GM18951 (cell line): ENCODE data around the gene TAP2.

ENCODE experiments used
- POLR2A ChIP-seq: IDR thresholded peaks from 4 replicates; pipeline ENCODE4 v1.6.1; 2011; ENCODE audit warnings: mild to moderate bottlenecking; ENCODE audit not compliant: insufficient read length, insufficient read depth; ENCODE audit errors: extremely low read depth
- in situ Hi-C: fragments of 300-500 bp; cut with MboI; formaldehyde crosslinking; loops from one replicate; pipeline ENCODE4 v1.12.0; 2022; ENCODE audit warnings: low sequenced_read_pairs, mixed read lengths, inconsistent platforms; ENCODE audit not compliant: unreplicated experiment

The TAP2 gene

GRCh38 chr6:32849126-32849525 is 10.6 kb upstream of the TAP2 start:
- in situ Hi-C loops: no loop called here
- TF ChIP-seq POLR2A: no peak

DNA sequence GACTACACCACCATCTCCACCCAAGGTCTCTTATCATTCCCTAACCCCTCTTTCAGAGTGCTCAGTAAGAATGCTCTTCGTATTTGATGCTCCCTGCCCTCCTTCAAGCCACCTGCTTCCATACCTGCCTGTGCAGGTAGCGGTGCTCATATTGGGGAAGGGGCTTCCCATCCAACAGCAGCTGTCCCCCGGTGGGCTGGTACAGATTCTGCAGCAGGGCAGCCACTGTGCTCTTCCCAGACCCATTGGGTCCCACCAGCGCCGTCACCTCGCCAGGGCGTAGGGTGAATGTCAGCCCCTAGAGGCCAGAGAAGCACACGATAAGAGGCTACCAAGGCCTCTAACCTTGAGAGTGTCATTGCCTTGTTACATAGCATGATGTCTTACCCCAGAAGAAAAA is 9.3 kb upstream of the TAP2 start:
- TF ChIP-seq POLR2A: no peak
- in situ Hi-C loops: no loop called here

- in situ Hi-C loops: no loop called here
- no peak for TF ChIP-seq POLR2A
Observed at GRCh38 chr6:32847004-32847403, 8.5 kb upstream of the TAP2 start.

GRCh38 chr6:32845384-32845884 is 6.9 kb upstream of the TAP2 start:
- in situ Hi-C loops: no loop called here
- peak; percentile 57 for TF ChIP-seq POLR2A

DNA sequence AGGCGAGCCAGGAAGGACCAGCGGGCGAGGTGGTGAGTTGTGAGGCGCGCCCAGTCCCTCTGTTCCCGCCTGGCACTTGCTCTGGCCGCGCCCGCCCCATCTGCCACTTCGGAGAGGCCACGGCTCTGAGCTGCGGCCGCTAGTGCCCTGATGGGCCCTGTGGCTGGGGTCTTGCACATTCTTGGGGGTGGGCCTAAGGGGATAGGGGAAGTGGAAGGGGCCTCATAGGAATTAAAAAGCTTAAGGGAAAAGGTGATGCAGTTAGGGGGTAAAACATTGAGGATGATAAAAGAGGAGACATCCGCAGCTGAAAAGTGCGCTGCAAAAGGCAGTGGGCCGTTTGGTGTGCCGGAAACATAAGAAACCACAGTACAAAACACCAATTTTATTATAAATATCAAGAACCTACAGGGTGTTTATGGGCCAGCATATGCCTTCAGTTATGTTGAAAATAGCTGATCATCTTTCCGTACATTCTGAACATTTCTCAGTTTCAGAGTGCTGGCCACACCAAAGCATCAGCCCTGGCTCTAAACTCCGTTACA is 6.4 kb upstream of the TAP2 start:
- TF ChIP-seq POLR2A: peak; percentile 90
- in situ Hi-C loops: no loop called here

DNA sequence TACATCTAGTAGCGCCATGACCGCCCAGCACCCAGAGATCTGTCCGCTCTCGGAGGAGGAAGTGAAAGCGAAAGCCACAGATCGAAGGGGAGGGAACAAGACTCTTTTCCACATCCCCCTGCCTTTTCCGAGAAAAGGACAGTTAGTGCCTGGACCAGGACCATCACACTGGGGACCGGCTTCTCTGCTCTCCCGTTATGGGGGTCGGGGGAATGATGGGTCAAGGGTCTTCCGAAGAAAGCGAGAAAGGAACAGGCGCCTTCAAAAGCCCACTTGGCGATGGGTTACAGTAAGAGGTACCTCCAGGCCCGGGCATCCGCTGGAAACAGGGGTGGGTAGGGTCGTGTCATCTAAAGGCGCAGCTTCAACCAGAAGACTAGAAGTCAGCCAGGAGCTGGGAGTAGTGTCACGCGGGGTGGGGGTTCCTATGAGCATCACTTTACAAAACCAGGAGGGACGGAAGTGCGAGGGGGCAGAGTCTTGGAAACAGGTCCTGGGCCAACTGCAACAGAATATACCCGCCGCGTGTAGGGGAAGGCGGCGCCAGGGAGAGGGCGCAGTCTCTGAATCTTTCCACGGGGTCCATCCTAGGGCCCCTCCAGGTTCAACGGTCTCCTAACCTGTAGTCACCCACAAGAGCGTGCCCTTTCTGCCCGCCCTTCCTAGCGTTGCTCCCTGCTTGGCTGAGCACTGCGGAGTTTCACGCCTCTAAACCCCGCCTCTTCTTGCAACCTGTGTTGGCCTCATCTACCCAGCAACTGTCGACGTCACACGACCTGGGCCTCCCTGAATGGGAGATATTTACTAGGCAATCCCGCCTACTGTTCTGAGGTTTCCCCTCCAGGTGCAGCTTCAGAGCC is 5.7 kb upstream of the TAP2 start, which contains the start of gene PSMB8:
Gene PSMB8 (minus strand): TSS at position 69 of the 860 bp plus-strand sequence. CDS start 51 bp downstream, at position 18.
- peak; percentile 51 for TF ChIP-seq POLR2A
- in situ Hi-C loops: no loop called here

- peak; percentile 67 for TF ChIP-seq POLR2A
- in situ Hi-C loops: no loop called here
Observed at GRCh38 chr6:32843331-32843978, 4.9 kb upstream of the TAP2 start.

DNA sequence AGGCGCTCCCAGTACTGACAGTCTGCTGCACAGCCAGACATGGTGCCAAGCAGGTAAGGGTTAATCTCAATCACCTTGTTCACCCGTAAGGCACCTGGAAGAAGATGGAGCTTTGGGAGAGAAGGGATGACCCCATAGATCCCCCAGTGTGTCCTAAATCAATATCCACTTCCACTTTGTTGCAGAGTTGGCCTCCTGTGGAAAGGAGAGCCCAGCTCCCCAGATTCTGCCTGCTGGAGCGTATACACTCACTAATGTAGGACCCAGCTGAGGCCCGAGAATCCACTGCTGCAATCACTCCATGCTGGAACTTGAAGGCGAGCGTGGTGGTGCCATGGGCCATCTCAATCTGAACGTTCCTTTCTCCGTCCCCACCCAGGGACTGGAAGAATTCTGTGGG is 4.2 kb upstream of the TAP2 start:
- TF ChIP-seq POLR2A: no peak
- in situ Hi-C loops: no loop called here

DNA sequence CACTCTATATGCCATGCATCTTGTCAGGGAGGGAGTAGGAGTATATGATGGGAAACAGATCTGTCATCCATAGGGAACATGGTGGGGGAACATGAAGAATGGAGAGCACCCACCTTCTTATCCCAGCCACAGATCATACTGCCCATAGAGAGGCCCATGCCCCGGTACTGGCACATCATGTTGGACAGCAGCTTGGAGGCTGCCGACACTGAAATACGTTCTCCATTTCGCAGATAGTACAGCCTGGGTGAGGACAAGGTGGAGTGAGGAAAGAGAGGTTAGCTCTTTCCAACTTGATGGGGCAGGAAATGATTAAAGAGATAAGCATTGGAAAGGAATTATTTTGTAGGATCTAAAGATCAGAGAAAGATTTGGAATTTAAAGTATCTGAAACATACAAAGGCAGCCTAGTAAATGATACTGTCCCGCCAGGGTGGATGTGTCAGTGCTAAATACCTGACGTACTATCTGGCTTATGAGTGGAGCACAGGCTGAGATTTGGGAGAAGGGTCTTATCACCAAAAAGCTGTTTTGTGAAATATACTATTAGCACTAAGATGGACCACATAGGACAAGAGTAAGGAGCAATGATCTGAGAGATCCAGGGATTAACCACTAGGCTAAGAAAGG is 3.6 kb upstream of the TAP2 start:
- no peak for TF ChIP-seq POLR2A
- in situ Hi-C loops: no loop called here

DNA sequence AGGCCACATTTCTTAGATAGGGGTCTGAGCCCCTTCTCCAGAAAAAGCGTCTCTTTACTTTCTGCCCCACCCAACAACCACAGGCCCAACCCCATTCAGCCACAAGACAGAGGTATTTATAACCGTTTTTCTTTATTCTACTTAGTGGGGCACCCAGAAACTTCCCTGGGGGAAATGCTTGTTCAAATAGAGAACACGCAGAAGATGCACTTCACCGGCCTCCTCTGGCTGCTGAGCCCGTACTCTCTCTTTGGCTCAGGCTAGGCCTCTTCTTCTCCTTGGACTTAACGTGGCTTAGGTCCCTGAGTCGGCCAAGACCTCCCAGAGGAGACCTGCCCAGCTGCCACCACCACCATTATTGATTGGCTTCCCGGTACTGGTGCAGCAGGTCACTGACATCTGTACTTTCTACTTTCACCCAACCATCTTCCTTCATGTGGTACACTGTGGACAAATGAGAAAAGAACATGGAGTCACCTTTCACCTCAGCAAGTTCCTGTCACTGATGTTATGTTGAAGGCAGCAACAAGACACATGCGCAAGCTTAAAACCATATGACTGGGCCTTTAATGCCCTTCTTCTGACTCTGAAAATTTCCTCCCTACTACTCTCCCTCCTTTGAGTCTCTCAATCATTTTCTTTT is 2.2 kb upstream of the TAP2 start:
- peak; percentile 49 for TF ChIP-seq POLR2A
- in situ Hi-C loops: no loop called here

GRCh38 chr6:32839356-32839755 is 817 bp upstream of the TAP2 start:
- in situ Hi-C loops: no loop called here
- no peak for TF ChIP-seq POLR2A

GRCh38 chr6:32837651-32838113 is 857 bp downstream of the TAP2 start:
- TF ChIP-seq POLR2A: no peak
- in situ Hi-C loops: no loop called here
